Activated CD4-positive, alpha-beta T cell treated with anti-CD3 and anti-CD28 coated beads, Interleukin-2, amount 50 U/mL, for 4 hours (primary cell): ENCODE results near the gene MTCP1.

Experiments
- DNase-seq, 2 experiments: peaks; one replicate each; pipeline ENCODE4 v3.0.0-alpha.2; 2020

Gene MTCP1

GRCh38 chrX:155052738-155053498 is 18.0 kb downstream of the MTCP1 start:
- no peak for DNase-seq

GRCh38 chrX:155048977-155049619 is 21.8 kb downstream of the MTCP1 start:
- DNase-seq, result peak; percentile 23

GRCh38 chrX:155046811-155047528 is 24.0 kb downstream of the MTCP1 start:
- DNase-seq, result no peak

GRCh38 chrX:155046129-155046810 is 24.7 kb downstream of the MTCP1 start:
- no peak for DNase-seq

GRCh38 chrX:155035688-155036087 is 35.2 kb downstream of the MTCP1 start:
- DNase-seq, result no peak

GRCh38 chrX:155031657-155032056 is 39.3 kb downstream of the MTCP1 start:
- DNase-seq, result no peak

GRCh38 chrX:155028877-155029291 is 42.1 kb downstream of the MTCP1 start:
- DNase-seq, result no peak

- DNase-seq, result no peak
Observed at GRCh38 chrX:155028129-155028528, 42.8 kb downstream of the MTCP1 start.

- DNase-seq, result no peak
Observed at GRCh38 chrX:155027509-155028066, 43.3 kb downstream of the MTCP1 start.

GRCh38 chrX:155026727-155027508 is 44.0 kb downstream of the MTCP1 start, which contains the start of gene FUNDC2:
Gene FUNDC2 (plus strand): TSS chrX:155026844. CDS start chrX:155026939, 95 bp downstream.
- DNase-seq, result peak; percentile 89 to 92

GRCh38 chrX:155026420-155026726 is 44.6 kb downstream of the MTCP1 start:
- DNase-seq, result no peak

- no peak for DNase-seq
Observed at GRCh38 chrX:155023907-155024833, 46.8 kb downstream of the MTCP1 start.

- DNase-seq, result no peak
Observed at GRCh38 chrX:155022585-155022984, 48.4 kb downstream of the MTCP1 start, which contains the start of gene F8. Gene F8 (minus strand): TSS chrX:155022723. CDS start chrX:155022552, 171 bp downstream.

GRCh38 chrX:155020591-155020990 is 50.3 kb downstream of the MTCP1 start:
- no peak for DNase-seq
